ENCODE results near the gene WDR86. TPM values are rescaled to one million over a fixed set of nuclear protein-coding genes. Genes with fewer than 3 reads are reported as not detected.

WDR86 gene
- polyA plus RNA-seq, 1 donor (not counting 4 experiments of a cell fraction or from before 2014, with no cell fraction given): not detected

GRCh38 chr7:151437159-151437553, 27.3 kb upstream of the WDR86 start:
- Histone ChIP-seq H3K4me3 (ENCODE audit: control insufficient read depth in 2 of 3, extremely low read depth in 1 of 3, insufficient read depth in 2 of 3, low read depth in 1 of 3, low read length in 3 of 3) (no peak overlapping the region), H3K79me2 (ENCODE audit: control insufficient read depth, insufficient read depth, low read length) (no peaks in the 10 kb centered on the region), H3K4me1 (ENCODE audit: control insufficient read depth, extremely low read depth, insufficient read depth, low read length) (peaks cover 11% of the 10 kb centered on the region), H3K36me3 (ENCODE audit: control insufficient read depth in 2 of 2, extremely low read depth in 1 of 2, insufficient read depth in 2 of 2, low read length in 2 of 2) (no peaks in the 10 kb centered on the region), H3K4me2 (ENCODE audit: control insufficient read depth, extremely low read depth, insufficient read depth, low read depth, low read length) (no peak overlapping the region), H3K9me1 (ENCODE audit: control insufficient read depth, extremely low read depth, insufficient read depth, low read length) (no peaks in the 10 kb centered on the region), H3K9me3 (ENCODE audit: control insufficient read depth, low read depth, low read length) (no peaks in the 10 kb centered on the region), H2AFZ (ENCODE audit: control insufficient read depth, low read length) (no peak overlapping the region), H3K9ac (ENCODE audit: control insufficient read depth, extremely low read depth, insufficient read depth, low read length) (no peak overlapping the region), H4K20me1 (ENCODE audit: control insufficient read depth, extremely low read depth, insufficient read depth, low read length) (no peaks in the 10 kb centered on the region), H3K27me3 (ENCODE audit: control insufficient read depth, extremely low read depth, insufficient read depth, low read length) (peaks cover 30% of the 10 kb centered on the region), H3K27ac (ENCODE audit: control insufficient read depth, insufficient read depth, low read length) (no peak overlapping the region)
- no peak for TF ChIP-seq CTCF (optimal IDR thresholded peaks at IDR 0.05 in 1 of 3, IDR thresholded peaks at IDR 0.05 in 1 of 3, conservative IDR thresholded peaks at IDR 0.05 in 1 of 3; ENCODE audit: extremely low read depth in 1 of 3, insufficient read depth in 2 of 3, low read length in 3 of 3)
- no peak for TF ChIP-seq EZH2 (IDR thresholded peaks at IDR 0.05; ENCODE audit: low read length)
- FAIRE-seq (no peak), DNase-seq (ENCODE audit: low read depth, low spot score) (no peak)
- dilution Hi-C loops (cut with MboI; ENCODE audit: extremely low pct_ligation_motif_present, low sequenced_read_pairs): no loop called here

DNA sequence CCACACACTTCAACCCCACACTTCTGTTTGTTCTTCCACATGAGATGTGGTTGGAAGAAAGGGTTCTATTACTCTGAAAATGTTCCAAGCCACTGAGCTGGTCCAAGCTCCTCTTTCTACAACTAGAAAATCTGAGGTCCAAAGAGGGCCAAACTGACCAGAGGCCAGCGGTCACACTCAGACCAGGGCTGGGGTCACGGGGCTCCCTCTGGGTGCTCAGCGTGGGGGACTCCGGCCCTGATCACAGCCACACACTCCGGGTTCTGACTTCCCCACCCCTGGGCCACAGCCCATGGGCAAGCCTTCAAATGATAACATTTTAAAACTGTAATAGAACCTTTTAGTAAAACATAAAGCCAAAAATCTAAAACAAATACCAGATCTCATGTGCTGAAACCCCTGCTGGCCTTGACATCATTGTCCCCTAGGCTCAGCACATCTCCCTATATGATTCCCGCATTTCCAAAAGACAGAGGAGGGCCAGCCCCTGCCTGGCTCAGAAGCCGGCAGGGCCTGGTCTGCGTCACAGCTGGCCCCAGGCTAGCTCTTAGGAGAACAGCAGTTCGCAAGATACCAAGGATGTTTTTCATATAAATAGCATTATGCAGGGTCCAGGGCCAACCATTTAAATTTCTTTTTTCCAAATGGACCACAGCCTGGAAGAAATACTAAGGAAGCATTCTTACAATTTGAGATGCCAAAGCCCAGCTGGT, 26.8 kb upstream of the WDR86 start:
- DNase-seq (ENCODE audit: low read depth, low spot score) (no peak), FAIRE-seq (no peak)
- H2AFZ ChIP-seq (ENCODE audit: control insufficient read depth, low read length): no peak overlapping the region
- no peak overlapping the region for H3K4me3 ChIP-seq (ENCODE audit: control insufficient read depth in 2 of 3, extremely low read depth in 1 of 3, insufficient read depth in 2 of 3, low read depth in 1 of 3, low read length in 3 of 3)
- no peaks in the 10 kb centered on the region for H4K20me1 ChIP-seq (ENCODE audit: control insufficient read depth, extremely low read depth, insufficient read depth, low read length)
- peaks cover 30% of the 10 kb centered on the region for H3K27me3 ChIP-seq (ENCODE audit: control insufficient read depth, extremely low read depth, insufficient read depth, low read length)
- no peaks in the 10 kb centered on the region for H3K9me3 ChIP-seq (ENCODE audit: control insufficient read depth, low read depth, low read length)
- no peak overlapping the region for H3K4me2 ChIP-seq (ENCODE audit: control insufficient read depth, extremely low read depth, insufficient read depth, low read depth, low read length)
- TF ChIP-seq CTCF (optimal IDR thresholded peaks at IDR 0.05 in 1 of 3, IDR thresholded peaks at IDR 0.05 in 1 of 3, conservative IDR thresholded peaks at IDR 0.05 in 1 of 3; ENCODE audit: extremely low read depth in 1 of 3, insufficient read depth in 2 of 3, low read length in 3 of 3): no peak
- no peak for TF ChIP-seq EZH2 (IDR thresholded peaks at IDR 0.05; ENCODE audit: low read length)
- no peaks in the 10 kb centered on the region for H3K36me3 ChIP-seq (ENCODE audit: control insufficient read depth in 2 of 2, extremely low read depth in 1 of 2, insufficient read depth in 2 of 2, low read length in 2 of 2)
- peaks cover 11% of the 10 kb centered on the region for H3K4me1 ChIP-seq (ENCODE audit: control insufficient read depth, extremely low read depth, insufficient read depth, low read length)
- dilution Hi-C loops (cut with MboI; ENCODE audit: extremely low pct_ligation_motif_present, low sequenced_read_pairs): no loop called here
- no peaks in the 10 kb centered on the region for H3K9me1 ChIP-seq (ENCODE audit: control insufficient read depth, extremely low read depth, insufficient read depth, low read length)
- no peak overlapping the region for H3K27ac ChIP-seq (ENCODE audit: control insufficient read depth, insufficient read depth, low read length)
- no peak overlapping the region for H3K9ac ChIP-seq (ENCODE audit: control insufficient read depth, extremely low read depth, insufficient read depth, low read length)
- no peaks in the 10 kb centered on the region for H3K79me2 ChIP-seq (ENCODE audit: control insufficient read depth, insufficient read depth, low read length)
